ENCODE data around the gene ST6GALNAC1.

ST6GALNAC1 gene

GRCh38 chr17:76676629-76677028 lies 33.1 kb upstream of the ST6GALNAC1 start:
- no peak for TF ChIP-seq CTCF (conservative IDR thresholded peaks at IDR 0.05; ENCODE audit: low read length)
- H3K4me3 ChIP-seq (ENCODE audit: low read length), result no peak overlapping the region
- no peak for DNase-seq (ENCODE audit: low read depth)

GRCh38 chr17:76675648-76676047 lies 32.1 kb upstream of the ST6GALNAC1 start:
- no peak for TF ChIP-seq CTCF (conservative IDR thresholded peaks at IDR 0.05; ENCODE audit: low read length)
- H3K4me3 ChIP-seq (ENCODE audit: low read length), result no peak overlapping the region
- no peak for DNase-seq (ENCODE audit: low read depth)

GRCh38 chr17:76674600-76674999 lies 31.0 kb upstream of the ST6GALNAC1 start:
- no peak for TF ChIP-seq CTCF (conservative IDR thresholded peaks at IDR 0.05; ENCODE audit: low read length)
- DNase-seq (ENCODE audit: low read depth), result no peak
- no peak overlapping the region for H3K4me3 ChIP-seq (ENCODE audit: low read length)

- peak; percentile 75 for DNase-seq (ENCODE audit: low read depth)
- H3K4me3 ChIP-seq (ENCODE audit: low read length), result no peak overlapping the region
- no peak for TF ChIP-seq CTCF (conservative IDR thresholded peaks at IDR 0.05; ENCODE audit: low read length)
Measured at GRCh38 chr17:76673729-76674128, 30.2 kb upstream of the ST6GALNAC1 start.

GRCh38 chr17:76672892-76673291 lies 29.3 kb upstream of the ST6GALNAC1 start:
- no peak for TF ChIP-seq CTCF (conservative IDR thresholded peaks at IDR 0.05; ENCODE audit: low read length)
- DNase-seq (ENCODE audit: low read depth), result no peak
- H3K4me3 ChIP-seq (ENCODE audit: low read length), result no peak overlapping the region

- no peak for TF ChIP-seq CTCF (conservative IDR thresholded peaks at IDR 0.05; ENCODE audit: low read length)
- peak overlapping the region; percentile 76 for H3K4me3 ChIP-seq (ENCODE audit: low read length)
- no peak for DNase-seq (ENCODE audit: low read depth)
Measured at GRCh38 chr17:76672270-76672851, 28.8 kb upstream of the ST6GALNAC1 start.

- DNase-seq (ENCODE audit: low read depth), result no peak
- no peak for TF ChIP-seq CTCF (conservative IDR thresholded peaks at IDR 0.05; ENCODE audit: low read length)
- peak overlapping the region; percentile 76 for H3K4me3 ChIP-seq (ENCODE audit: low read length)
Measured at GRCh38 chr17:76671912-76672262, 28.3 kb upstream of the ST6GALNAC1 start.

Measured in AG10803 (cell line).